Hematopoietic multipotent progenitor cell treated with erythropoietin and hydrocortisone succinate and interleukin-3 and kit ligand, for 4 days (in vitro differentiated cells): Measurements from ENCODE around the gene TXNL4A.
"Not testable (repeated sequence)": the region's sequence is repeated elsewhere in the genome, so short reads cannot be mapped to it uniquely, and the experiment has no call there.

Experiments
- DNase-seq: peaks from one replicate; pipeline ENCODE4 v3.0.0-alpha.2; 2015

TXNL4A gene, protein sequence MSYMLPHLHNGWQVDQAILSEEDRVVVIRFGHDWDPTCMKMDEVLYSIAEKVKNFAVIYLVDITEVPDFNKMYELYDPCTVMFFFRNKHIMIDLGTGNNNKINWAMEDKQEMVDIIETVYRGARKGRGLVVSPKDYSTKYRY

GRCh38 chr18:79988451-79989194, at the start of gene TXNL4A:
Gene TXNL4A (minus strand): TSS chr18:79988563. CDS start chr18:79988392, 171 bp downstream.
- DNase-seq: peak; percentile 94

GRCh38 chr18:80037300-80037699, 48.9 kb upstream of the TXNL4A start:
- no peak for DNase-seq

- DNase-seq: peak; percentile 29
These were observed 47.6 kb upstream of the TXNL4A start for GRCh38 chr18:80035997-80036396.

- peak; percentile 35 for DNase-seq
These were observed 46.6 kb upstream of the TXNL4A start for GRCh38 chr18:80034852-80035406.

DNA sequence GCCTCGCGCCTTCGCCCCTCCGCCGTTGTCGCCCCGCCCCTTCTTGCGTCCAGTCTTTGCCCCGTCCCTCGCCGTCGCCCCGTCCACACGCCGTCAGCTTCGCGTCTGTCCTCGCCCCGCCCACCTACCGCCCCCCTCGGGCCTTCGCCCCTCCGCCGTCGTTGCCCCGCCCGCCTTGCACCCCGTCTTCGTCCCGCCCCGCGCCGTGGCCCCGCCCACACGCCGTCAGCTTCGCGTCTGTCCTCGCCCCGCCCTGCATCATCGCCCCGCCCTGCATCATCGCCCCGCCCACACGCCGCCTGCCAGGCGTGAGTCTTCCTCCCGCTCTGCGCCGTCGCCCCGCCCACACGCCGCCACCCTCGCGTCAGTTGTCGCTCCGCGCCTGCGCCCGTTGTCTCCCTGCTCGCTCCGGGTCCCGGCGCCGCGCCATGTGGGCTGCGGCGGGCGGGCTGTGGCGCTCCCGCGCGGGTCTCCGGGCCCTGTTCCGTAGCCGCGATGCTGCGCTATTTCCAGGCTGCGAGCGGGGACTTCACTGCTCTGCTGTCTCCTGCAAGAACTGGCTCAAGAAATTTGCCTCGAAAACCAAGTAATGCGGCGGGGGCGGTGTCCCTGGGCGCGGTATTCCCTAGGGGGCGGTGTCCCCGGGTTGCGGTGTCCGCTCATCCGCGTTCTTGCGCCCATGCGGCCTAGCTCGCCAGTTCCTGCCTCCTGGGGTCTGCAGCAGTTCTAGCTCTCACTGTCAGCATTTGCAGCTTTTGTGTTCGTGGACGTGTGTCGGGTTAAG, 45.9 kb upstream of the TXNL4A start, which contains the start of gene RBFA:
RBFA (plus strand) TSS at position 367 of the 784 bp plus-strand sequence; CDS start at position 429, 62 bp downstream.
- peak; percentile 86 for DNase-seq

- DNase-seq: peak; percentile 99
These were observed 45.1 kb upstream of the TXNL4A start for GRCh38 chr18:80033181-80034067.

DNA sequence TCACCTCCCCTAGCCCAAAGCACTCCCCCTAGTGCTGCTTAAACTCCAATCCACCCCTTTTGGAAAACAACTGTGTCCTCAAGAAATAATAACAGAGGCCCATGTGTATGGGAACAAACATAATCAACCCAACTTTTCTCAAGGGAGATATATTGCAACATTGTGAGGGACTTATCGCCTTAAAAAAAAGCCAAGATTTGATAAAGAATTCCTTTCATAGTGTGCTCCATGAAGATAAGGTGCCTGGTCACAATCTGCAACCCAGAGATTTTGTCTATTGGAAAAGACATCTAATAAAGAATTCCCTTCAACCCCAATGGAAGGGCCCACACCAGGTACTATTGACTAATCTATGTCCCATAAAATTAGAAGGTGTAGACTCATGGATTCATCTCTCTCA, 41.3 kb upstream of the TXNL4A start:
- DNase-seq: no peak

DNA sequence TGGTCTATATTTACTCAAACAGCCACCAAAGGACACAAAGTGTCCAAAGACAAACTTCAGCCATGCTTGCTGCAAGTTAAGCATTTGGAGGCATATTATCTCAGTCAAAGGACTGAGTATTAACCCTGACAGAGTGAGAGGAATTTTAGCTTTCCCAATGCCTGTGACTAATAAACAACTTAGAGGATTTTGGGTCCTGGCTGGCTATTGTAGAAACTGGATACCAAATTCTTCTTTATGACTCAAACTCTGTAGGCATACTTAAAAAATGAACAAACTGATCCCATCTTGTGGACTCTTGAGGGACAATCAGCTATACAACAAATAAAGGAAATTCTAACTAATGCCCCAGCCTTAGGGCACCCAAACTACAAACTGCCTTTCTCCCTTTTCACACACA, 39.4 kb upstream of the TXNL4A start:
- not testable (repeated sequence) for DNase-seq

- DNase-seq: no peak
These were observed 38.0 kb upstream of the TXNL4A start for GRCh38 chr18:80026363-80026762.

GRCh38 chr18:80023173-80023572, 34.8 kb upstream of the TXNL4A start:
- peak; percentile 49 for DNase-seq

GRCh38 chr18:80022613-80023012, 34.2 kb upstream of the TXNL4A start:
- DNase-seq: peak; percentile 41

- no peak for DNase-seq
These were observed 24.4 kb upstream of the TXNL4A start for GRCh38 chr18:80012714-80013113.

- DNase-seq: not testable (repeated sequence)
These were observed 23.3 kb upstream of the TXNL4A start for GRCh38 chr18:80011496-80012137.

- DNase-seq: no peak
These were observed 22.2 kb upstream of the TXNL4A start for GRCh38 chr18:80010551-80010906.

DNA sequence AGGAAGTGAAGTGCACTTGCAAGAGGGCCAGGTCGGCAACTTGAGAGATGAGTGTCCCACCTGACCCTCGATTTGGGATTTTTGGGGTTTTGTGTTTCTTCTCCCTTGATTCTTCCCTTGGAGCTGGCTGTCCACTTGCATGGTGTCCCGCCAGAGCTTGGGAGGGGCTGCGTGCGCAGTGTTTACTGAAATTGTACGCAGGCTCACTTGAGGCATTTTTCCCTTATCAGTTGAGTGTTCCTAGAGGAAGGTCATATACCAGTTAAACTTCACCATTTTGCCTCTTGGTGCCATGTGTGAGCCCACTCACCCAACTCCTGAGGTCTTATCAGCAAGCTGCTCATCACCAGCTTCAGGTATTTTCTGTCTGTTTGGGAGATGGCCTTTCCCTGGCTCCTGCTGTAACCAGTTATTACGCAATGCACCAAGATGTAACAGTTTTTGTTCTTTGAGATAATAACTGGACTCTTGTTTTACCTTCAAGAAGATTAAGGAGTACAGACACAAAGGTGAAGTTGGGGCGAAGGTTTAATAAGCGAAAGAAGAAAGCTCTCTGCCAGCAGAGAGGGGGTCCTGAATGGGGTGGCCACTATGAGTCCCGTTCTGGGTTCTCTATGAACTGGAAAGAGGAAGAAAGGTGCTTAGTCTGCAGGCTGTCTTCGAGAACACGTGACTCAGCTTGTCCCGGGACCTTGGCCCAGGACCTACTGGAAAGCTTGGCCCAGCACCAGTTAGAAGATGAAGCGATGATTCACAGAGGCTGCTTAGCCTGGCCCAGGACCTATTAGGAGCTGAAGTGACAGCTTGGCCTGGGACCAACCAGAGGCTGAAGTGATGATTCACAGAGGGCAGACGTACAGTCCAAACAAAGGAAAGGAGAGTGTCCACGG, 21.5 kb upstream of the TXNL4A start:
- DNase-seq: no peak

- no peak for DNase-seq
These were observed 18.4 kb upstream of the TXNL4A start for GRCh38 chr18:80006724-80007123.

- DNase-seq: no peak
These were observed 16.4 kb upstream of the TXNL4A start for GRCh38 chr18:80004600-80005342.

- no peak for DNase-seq
These were observed 14.1 kb upstream of the TXNL4A start for GRCh38 chr18:80002468-80002867.

- no peak for DNase-seq
These were observed 12.5 kb upstream of the TXNL4A start for GRCh38 chr18:80000877-80001276.

DNA sequence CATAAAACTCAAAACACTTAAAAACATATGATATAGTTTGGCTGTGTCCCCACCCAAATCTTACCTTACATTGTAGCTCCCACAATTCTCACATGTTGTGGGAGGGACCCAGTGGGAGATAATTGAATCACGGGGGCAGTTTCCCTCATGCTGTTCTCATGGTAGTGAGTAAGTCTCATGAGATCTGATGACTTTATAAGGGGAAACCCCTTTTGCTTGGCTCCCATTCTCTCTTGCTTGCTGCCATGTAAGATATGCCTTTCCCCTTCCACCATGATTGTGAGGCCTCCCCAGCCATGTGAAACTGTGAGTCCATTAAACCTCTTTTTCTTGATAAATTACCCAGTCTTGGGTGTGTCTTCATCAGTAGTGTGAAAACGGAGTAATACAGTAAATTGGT, 11.3 kb upstream of the TXNL4A start:
- not testable (repeated sequence) for DNase-seq
